ENCODE results near the gene SNX32. TPM values are rescaled to one million over a fixed set of nuclear protein-coding genes. Genes with fewer than 3 reads are reported as not detected.
A peak's percentile ranks its signal among the peaks of the same experiment; 100 is the strongest.

The SNX32 gene
- total and polyA plus RNA-seq, 9 of the 15 experiments (the other 6 are each of a cell fraction or from before 2014, with no cell fraction given) = 0.03 TPM; not detected in 7

DNA sequence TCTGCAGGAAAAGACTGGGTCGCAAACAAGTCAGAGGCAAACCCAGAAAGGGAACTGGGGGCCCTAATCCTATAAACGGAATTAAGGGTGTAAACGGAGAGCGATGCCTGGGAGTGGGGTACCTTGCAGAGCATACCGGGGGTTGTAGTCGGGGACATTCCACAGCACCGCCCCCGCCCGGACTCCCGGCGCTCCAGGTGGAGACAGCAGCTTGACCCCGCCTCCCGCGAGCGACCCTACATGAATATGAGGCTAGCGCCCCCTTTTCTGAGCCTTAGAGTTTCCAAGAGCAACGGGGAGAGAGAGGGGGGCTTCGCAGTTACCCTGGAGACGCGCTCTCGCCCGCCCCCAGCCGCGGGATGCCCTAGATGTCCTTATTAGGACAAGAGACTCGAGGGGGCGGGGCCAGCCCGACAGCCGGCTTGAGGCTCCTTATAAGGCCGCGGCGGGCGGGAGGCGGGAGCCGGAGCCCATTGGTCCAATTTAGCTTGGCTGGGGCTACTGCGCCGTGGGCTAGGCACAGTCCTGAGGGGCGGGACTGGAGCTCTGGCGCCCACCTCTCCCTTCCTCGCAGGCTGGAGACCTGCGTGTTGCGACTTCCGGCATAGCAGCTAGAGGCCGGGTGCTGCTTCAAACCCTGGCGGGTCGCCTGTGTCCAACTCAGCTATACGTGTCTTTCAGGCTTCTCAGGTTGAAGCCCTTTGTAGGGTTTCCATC lies 25.5 kb downstream of the SNX32 start (continued):
- no peak for TF ChIP-seq GATA2 (CRISPR knock-in tag; IDR thresholded peaks at IDR 0.05)
- TF ChIP-seq DDX20 (tag; IDR thresholded peaks at IDR 0.05; ENCODE audit: low read depth) = no peak
- no peak for TF ChIP-seq RBM14 (IDR thresholded peaks at IDR 0.05; ENCODE audit: borderline replicate concordance, insufficient read depth, low read depth, low read length)
- TF ChIP-seq COPS2 (conservative IDR thresholded peaks at IDR 0.05) = no peak
- peak; percentile 61 for TF ChIP-seq FIP1L1 (IDR thresholded peaks at IDR 0.05; ENCODE audit: low read depth, low read length, poor library complexity, severe bottlenecking)
- TF ChIP-seq, protein P1, sequence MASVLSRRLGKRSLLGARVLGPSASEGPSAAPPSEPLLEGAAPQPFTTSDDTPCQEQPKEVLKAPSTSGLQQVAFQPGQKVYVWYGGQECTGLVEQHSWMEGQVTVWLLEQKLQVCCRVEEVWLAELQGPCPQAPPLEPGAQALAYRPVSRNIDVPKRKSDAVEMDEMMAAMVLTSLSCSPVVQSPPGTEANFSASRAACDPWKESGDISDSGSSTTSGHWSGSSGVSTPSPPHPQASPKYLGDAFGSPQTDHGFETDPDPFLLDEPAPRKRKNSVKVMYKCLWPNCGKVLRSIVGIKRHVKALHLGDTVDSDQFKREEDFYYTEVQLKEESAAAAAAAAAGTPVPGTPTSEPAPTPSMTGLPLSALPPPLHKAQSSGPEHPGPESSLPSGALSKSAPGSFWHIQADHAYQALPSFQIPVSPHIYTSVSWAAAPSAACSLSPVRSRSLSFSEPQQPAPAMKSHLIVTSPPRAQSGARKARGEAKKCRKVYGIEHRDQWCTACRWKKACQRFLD (CRISPR knock-in tag; IDR thresholded peaks at IDR 0.05) = peak; percentile 95
- TF ChIP-seq FOXM1 (IDR thresholded peaks at IDR 0.05; ENCODE audit: low read depth) = no peak
- no peak for TF ChIP-seq FOXM1 (CRISPR knock-in tag; IDR thresholded peaks at IDR 0.05; ENCODE audit: low read depth)
- no peak for TF ChIP-seq BHLHE40 (IDR thresholded peaks at IDR 0.05; ENCODE audit: low read length)
- TF ChIP-seq ARID1B (IDR thresholded peaks at IDR 0.05) = no peak
- TF ChIP-seq NRF1 (conservative IDR thresholded peaks at IDR 0.05 in 1 of 2, IDR thresholded peaks at IDR 0.05 in 1 of 2) = peak; percentile 85 to 86
- TF ChIP-seq, protein P2, sequence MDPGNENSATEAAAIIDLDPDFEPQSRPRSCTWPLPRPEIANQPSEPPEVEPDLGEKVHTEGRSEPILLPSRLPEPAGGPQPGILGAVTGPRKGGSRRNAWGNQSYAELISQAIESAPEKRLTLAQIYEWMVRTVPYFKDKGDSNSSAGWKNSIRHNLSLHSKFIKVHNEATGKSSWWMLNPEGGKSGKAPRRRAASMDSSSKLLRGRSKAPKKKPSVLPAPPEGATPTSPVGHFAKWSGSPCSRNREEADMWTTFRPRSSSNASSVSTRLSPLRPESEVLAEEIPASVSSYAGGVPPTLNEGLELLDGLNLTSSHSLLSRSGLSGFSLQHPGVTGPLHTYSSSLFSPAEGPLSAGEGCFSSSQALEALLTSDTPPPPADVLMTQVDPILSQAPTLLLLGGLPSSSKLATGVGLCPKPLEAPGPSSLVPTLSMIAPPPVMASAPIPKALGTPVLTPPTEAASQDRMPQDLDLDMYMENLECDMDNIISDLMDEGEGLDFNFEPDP (CRISPR knock-in tag; IDR thresholded peaks at IDR 0.05) = no peak
- TF ChIP-seq, protein P3, sequence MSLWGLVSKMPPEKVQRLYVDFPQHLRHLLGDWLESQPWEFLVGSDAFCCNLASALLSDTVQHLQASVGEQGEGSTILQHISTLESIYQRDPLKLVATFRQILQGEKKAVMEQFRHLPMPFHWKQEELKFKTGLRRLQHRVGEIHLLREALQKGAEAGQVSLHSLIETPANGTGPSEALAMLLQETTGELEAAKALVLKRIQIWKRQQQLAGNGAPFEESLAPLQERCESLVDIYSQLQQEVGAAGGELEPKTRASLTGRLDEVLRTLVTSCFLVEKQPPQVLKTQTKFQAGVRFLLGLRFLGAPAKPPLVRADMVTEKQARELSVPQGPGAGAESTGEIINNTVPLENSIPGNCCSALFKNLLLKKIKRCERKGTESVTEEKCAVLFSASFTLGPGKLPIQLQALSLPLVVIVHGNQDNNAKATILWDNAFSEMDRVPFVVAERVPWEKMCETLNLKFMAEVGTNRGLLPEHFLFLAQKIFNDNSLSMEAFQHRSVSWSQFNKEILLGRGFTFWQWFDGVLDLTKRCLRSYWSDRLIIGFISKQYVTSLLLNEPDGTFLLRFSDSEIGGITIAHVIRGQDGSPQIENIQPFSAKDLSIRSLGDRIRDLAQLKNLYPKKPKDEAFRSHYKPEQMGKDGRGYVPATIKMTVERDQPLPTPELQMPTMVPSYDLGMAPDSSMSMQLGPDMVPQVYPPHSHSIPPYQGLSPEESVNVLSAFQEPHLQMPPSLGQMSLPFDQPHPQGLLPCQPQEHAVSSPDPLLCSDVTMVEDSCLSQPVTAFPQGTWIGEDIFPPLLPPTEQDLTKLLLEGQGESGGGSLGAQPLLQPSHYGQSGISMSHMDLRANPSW (CRISPR knock-in tag; IDR thresholded peaks at IDR 0.05) = no peak
- no peak for TF ChIP-seq MEF2A (IDR thresholded peaks at IDR 0.05; ENCODE audit: control insufficient read depth, low read depth, low read length)
- TF ChIP-seq FOXA3 (CRISPR knock-in tag; conservative IDR thresholded peaks at IDR 0.05 in 1 of 2, IDR thresholded peaks at IDR 0.05 in 1 of 2) = no peak
- no peak for TF ChIP-seq ARID2 (IDR thresholded peaks at IDR 0.05)
- no peak for TF ChIP-seq CHD2 (IDR thresholded peaks at IDR 0.05; ENCODE audit: low read depth, low read length)
- TF ChIP-seq SMAD1 (IDR thresholded peaks at IDR 0.05; ENCODE audit: low read depth, low read length, partially characterized antibody) = peak; percentile 90
- TF ChIP-seq ZSCAN32 (CRISPR knock-in tag; IDR thresholded peaks at IDR 0.05) = no peak
- TF ChIP-seq ZNF445 (CRISPR knock-in tag; IDR thresholded peaks at IDR 0.05; ENCODE audit: low read depth) = no peak
- TF ChIP-seq TRIM25 (IDR thresholded peaks at IDR 0.05; ENCODE audit: borderline replicate concordance) = no peak
